ENCODE measurements around the gene ROR1. TPM values are rescaled to one million over a fixed set of nuclear protein-coding genes. Genes with fewer than 3 reads are reported as not detected.

Gene ROR1
- total and polyA plus RNA-seq, 7 donors: 0.13 to 2.8 (median 1.2) TPM

- Histone ChIP-seq H3K9me3 (no peaks in the 10 kb centered on the region), H3K27me3 (ENCODE audit: insufficient read depth in 3 of 3, low read length in 2 of 3) (no peaks in the 10 kb centered on the region), H3K4me3 (no peak overlapping the region), H3K4me1 (no peaks in the 10 kb centered on the region), H3K27ac (no peak overlapping the region), H3K36me3 (ENCODE audit: insufficient read depth in 1 of 2, low read depth in 1 of 2) (no peaks in the 10 kb centered on the region)
- DNase-seq: no peak
- WGBS, 3 donors: 85 to 89% (median 88%) methylated on average over 2 of the region's 2 CpGs
- intact Hi-C loops (cut with DNase I): no loop called here
- ATAC-seq: no peak
- TF ChIP-seq CTCF (IDR thresholded peaks at IDR 0.05): no peak
These were observed 34.4 kb upstream of the ROR1 start for GRCh38 chr1:63739452-63739851.

DNA sequence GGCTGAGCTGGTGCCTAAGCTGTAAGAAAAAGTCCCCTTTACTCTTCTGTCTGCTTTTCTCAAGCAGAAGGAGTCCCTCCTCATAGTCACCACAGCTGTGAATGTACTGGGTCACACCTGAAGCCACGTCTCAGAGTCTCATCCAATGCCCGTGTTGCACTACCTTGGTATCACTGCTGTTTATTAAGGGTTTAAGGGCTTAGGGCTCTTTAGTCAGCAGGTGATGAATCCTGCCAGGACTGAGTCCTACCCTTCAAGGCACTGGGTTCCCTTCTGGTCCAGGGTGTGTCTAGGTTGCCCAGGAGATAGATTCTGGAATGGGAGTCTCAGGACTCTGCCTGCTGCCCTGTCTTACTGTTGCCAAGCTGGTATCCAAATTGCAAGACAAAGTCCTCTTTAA, 33.4 kb upstream of the ROR1 start:
- 94 to 96% (median 95%) methylated on average over 2 of the region's 2 CpGs for WGBS, 3 donors
- ATAC-seq: no peak
- Histone ChIP-seq H3K27me3 (ENCODE audit: insufficient read depth in 3 of 3, low read length in 2 of 3) (no peaks in the 10 kb centered on the region), H3K9me3 (no peaks in the 10 kb centered on the region), H3K4me3 (no peak overlapping the region), H3K4me1 (no peaks in the 10 kb centered on the region), H3K36me3 (ENCODE audit: insufficient read depth in 1 of 2, low read depth in 1 of 2) (no peaks in the 10 kb centered on the region), H3K27ac (no peak overlapping the region)
- TF ChIP-seq CTCF (IDR thresholded peaks at IDR 0.05): no peak
- intact Hi-C loops (cut with DNase I): no loop called here
- no peak for DNase-seq

GRCh38 chr1:63742526-63742925, 31.3 kb upstream of the ROR1 start:
- Histone ChIP-seq H3K4me1 (peaks cover 13% of the 10 kb centered on the region), H3K4me3 (no peak overlapping the region), H3K27ac (no peak overlapping the region), H3K27me3 (ENCODE audit: insufficient read depth in 3 of 3, low read length in 2 of 3) (no peaks in the 10 kb centered on the region), H3K9me3 (no peaks in the 10 kb centered on the region), H3K36me3 (ENCODE audit: insufficient read depth in 1 of 2, low read depth in 1 of 2) (no peaks in the 10 kb centered on the region)
- no peak for DNase-seq
- intact Hi-C loops (cut with DNase I): no loop called here
- no peak for ATAC-seq
- no peak for TF ChIP-seq CTCF (IDR thresholded peaks at IDR 0.05)

- Histone ChIP-seq H3K4me3 (no peak overlapping the region), H3K4me1 (peaks cover 20% of the 10 kb centered on the region), H3K27me3 (ENCODE audit: insufficient read depth in 3 of 3, low read length in 2 of 3) (no peaks in the 10 kb centered on the region), H3K27ac (no peak overlapping the region), H3K9me3 (no peaks in the 10 kb centered on the region), H3K36me3 (ENCODE audit: insufficient read depth in 1 of 2, low read depth in 1 of 2) (no peaks in the 10 kb centered on the region)
- ATAC-seq: no peak
- no peak for DNase-seq
- TF ChIP-seq CTCF (IDR thresholded peaks at IDR 0.05): no peak
- intact Hi-C loops (cut with DNase I): no loop called here
These were observed 30.0 kb upstream of the ROR1 start for GRCh38 chr1:63743781-63744180.

GRCh38 chr1:63746129-63746864, 27.5 kb upstream of the ROR1 start:
- ATAC-seq: peak in 3 of 4 donors; percentile 48 to 71 (median 62)
- no peaks in the 10 kb centered on the region for H3K27me3 ChIP-seq (ENCODE audit: insufficient read depth in 3 of 3, low read length in 2 of 3)
- intact Hi-C loops (cut with DNase I): no loop called here
- peaks cover 20% of the 10 kb centered on the region for H3K4me1 ChIP-seq
- 61 to 68% (median 64%) methylated on average over 12 of the region's 12 CpGs for WGBS, 3 donors
- no peaks in the 10 kb centered on the region for H3K9me3 ChIP-seq
- DNase-seq: no peak
- no peak for TF ChIP-seq CTCF (IDR thresholded peaks at IDR 0.05)
- H3K36me3 ChIP-seq (ENCODE audit: insufficient read depth in 1 of 2, low read depth in 1 of 2): no peaks in the 10 kb centered on the region
- H3K4me3 ChIP-seq: no peak overlapping the region
- H3K27ac ChIP-seq: no peak overlapping the region
